HCT116 (cell line): ENCODE results near the gene SLC44A5. TPM values are rescaled to one million over a fixed set of nuclear protein-coding genes. Genes with fewer than 3 reads are reported as not detected.

Source experiments
- ATAC-seq: fragments of 200-7000 bp; cut with Tn5 transposase; 2 replicates; pipeline ENCODE4 v1.9.1; 2020; ENCODE audit warnings: mild to moderate bottlenecking, moderate library complexity
- BruUV-seq: library from RNA; stranded (reverse); fragments of 400-500 nt; replicated peaks from 2 replicates; lab custom pipeline; 2021; lab: Mats Ljungman, UMichigan
- CTCF ChIA-PET: fragments of 300-600 bp; sonication (Branson Sonifier 250); formaldehyde crosslinking; loops from one replicate; lab custom pipeline; 2021; ENCODE audit warnings: antibody characterized with exemption; lab: Charles Lee
- POLR2A ChIA-PET: fragments of 300-600, 350-600 bp; sonication (Branson Sonifier 250); formaldehyde crosslinking; loops from one replicate; lab custom pipeline; 2021; ENCODE audit warnings: antibody characterized with exemption; lab: Charles Lee
- RAD21 ChIA-PET, 2 experiments: fragments of 300-600 bp; sonication (Branson Sonifier 250); formaldehyde crosslinking; loops; one replicate each; lab custom pipeline; 2023; ENCODE audit warnings: low total read pairs in 2 of 2; ENCODE audit not compliant: uncharacterized antibody in 2 of 2, unreplicated experiment in 2 of 2, low non-redundant PET in 1 of 2; lab: Charles Lee
- DNase-seq: peaks from one replicate; pipeline ENCODE4 v3.0.0-alpha.2; 2010; ENCODE audit warnings: low read depth, low spot score
- H2AFZ ChIP-seq: fragments of 200-600 bp; shearing (Covaris generic), sonication (generic); 2 replicates; pipeline ENCODE4 v1.6.1; 2017; ENCODE audit warnings: low read depth, mixed run types, mixed read lengths, antibody characterized with exemption, low read length; ENCODE audit not compliant: poor library complexity, severe bottlenecking
- H3K27ac ChIP-seq: 2 replicates; pipeline ENCODE4 v1.5.1; 2012; ENCODE audit warnings: low read depth, low read length
- H3K27me3 ChIP-seq: fragments of 200-600 bp; sonication (generic); 2 replicates; pipeline ENCODE4 v1.6.1; 2016; ENCODE audit warnings: mixed run types, low read length, mixed read lengths; ENCODE audit not compliant: insufficient read depth
- H3K36me3 ChIP-seq, 2 experiments: fragments of 200-500 bp in 1 of 2; fragments of 200-600 bp in 1 of 2; sonication (Bioruptor generic) in 1 of 2; sonication (generic) in 1 of 2; 2 replicates each; pipeline versions ENCODE4 v1.5.1 to v1.6.1; 2014 to 2016; ENCODE audit warnings: low read length in 2 of 2, inconsistent platforms in 1 of 2, mixed read lengths in 1 of 2, mixed run types in 1 of 2; ENCODE audit not compliant: insufficient read depth in 2 of 2, control insufficient read depth in 1 of 2
- H3K4me1 ChIP-seq, 2 experiments: fragments of 200-600 bp in 1 of 2; sonication (generic) in 1 of 2; 2 replicates each; pipeline versions ENCODE4 v1.5.1 to v1.6.1; 2012 to 2017; ENCODE audit warnings: low read length in 2 of 2, inconsistent platforms in 1 of 2, mild to moderate bottlenecking in 1 of 2, mixed read lengths in 1 of 2, mixed run types in 1 of 2, moderate library complexity in 1 of 2; ENCODE audit not compliant: insufficient read depth in 2 of 2, control insufficient read depth in 1 of 2
- H3K4me2 ChIP-seq: fragments of 200-600 bp; sonication (generic); 2 replicates; pipeline ENCODE4 v1.6.1; 2017; ENCODE audit warnings: mixed run types, low read length, mixed read lengths
- H3K4me3 ChIP-seq, 2 experiments: fragments of 200-600 bp in 1 of 2; sonication (generic) in 1 of 2; replicated peaks in 1 of 2; 2 replicates each; pipeline ENCODE4 v1.5.1; 2011 to 2016; ENCODE audit warnings: low read length in 2 of 2, control low read depth in 1 of 2, low read depth in 1 of 2, mild to moderate bottlenecking in 1 of 2, mixed read lengths in 1 of 2, mixed run types in 1 of 2
- H3K79me2 ChIP-seq: fragments of 200-600 bp; sonication (generic); 2 replicates; pipeline ENCODE4 v1.6.1; 2017; ENCODE audit warnings: mild to moderate bottlenecking, mixed run types, low read length, moderate library complexity, mixed read lengths; ENCODE audit not compliant: insufficient read depth
- H3K9ac ChIP-seq: fragments of 200-600 bp; sonication (generic); 2 replicates; pipeline ENCODE4 v1.6.1; 2016; ENCODE audit warnings: low read length, mixed read lengths
- H3K9me2 ChIP-seq: fragments of 200-600 bp; sonication (generic), shearing (Covaris generic); 2 replicates; pipeline ENCODE4 v1.6.1; 2017; ENCODE audit warnings: mixed run types, mild to moderate bottlenecking, moderate library complexity; ENCODE audit not compliant: insufficient read depth
- H3K9me3 ChIP-seq, 2 experiments: fragments of 200-500 bp in 1 of 2; fragments of 200-600 bp in 1 of 2; sonication (Bioruptor generic) in 1 of 2; sonication (generic) in 1 of 2; 2 replicates each; pipeline ENCODE4 v1.6.1; 2014 to 2017; ENCODE audit warnings: low read length in 2 of 2, mixed read lengths in 2 of 2, inconsistent platforms in 1 of 2, low read depth in 1 of 2, mild to moderate bottlenecking in 1 of 2, mixed run types in 1 of 2, moderate library complexity in 1 of 2; ENCODE audit not compliant: control insufficient read depth in 1 of 2, insufficient read depth in 1 of 2
- H4K20me1 ChIP-seq: fragments of 200-600 bp; sonication (generic), shearing (Covaris generic); 2 replicates; pipeline ENCODE4 v1.6.1; 2017; ENCODE audit warnings: mixed run types, mild to moderate bottlenecking, moderate library complexity; ENCODE audit not compliant: insufficient read depth
- CEBPB ChIP-seq: IDR thresholded peaks from 2 replicates; pipeline ENCODE4 v1.6.1; 2012; ENCODE audit warnings: low read depth
- ELF1 ChIP-seq: IDR thresholded peaks from 2 replicates; pipeline ENCODE4 v1.6.1; 2012; ENCODE audit warnings: low read depth, borderline replicate concordance
- FOSL1 ChIP-seq: IDR thresholded peaks from 2 replicates; pipeline ENCODE4 v1.6.1; 2012; ENCODE audit warnings: low read depth
- POLR2AphosphoS5 ChIP-seq: IDR thresholded peaks from 2 replicates; pipeline ENCODE4 v1.6.1; 2011; ENCODE audit warnings: mild to moderate bottlenecking, low read depth, low read length, moderate library complexity
- SP1 ChIP-seq: IDR thresholded peaks from 2 replicates; pipeline ENCODE4 v1.6.1; 2012; ENCODE audit warnings: low read depth
- SRF ChIP-seq: IDR thresholded peaks from 2 replicates; pipeline ENCODE4 v1.6.1; 2012; ENCODE audit warnings: low read depth
- TCF7L2 ChIP-seq: IDR thresholded peaks from 2 replicates; pipeline ENCODE4 v1.7.0; 2011; ENCODE audit warnings: borderline replicate concordance, inconsistent platforms; ENCODE audit not compliant: insufficient read depth, insufficient read length; ENCODE audit errors: extremely low read depth
- YY1 ChIP-seq: IDR thresholded peaks from 2 replicates; pipeline ENCODE4 v1.6.1; 2011; ENCODE audit warnings: low read length, low read depth, moderate library complexity, mild to moderate bottlenecking; ENCODE audit not compliant: insufficient replicate concordance; ENCODE audit errors: extremely low read depth
- ZFX ChIP-seq: fragments of 450-650 bp; IDR thresholded peaks from 2 replicates; pipeline ENCODE4 v1.6.1; 2017
- intact Hi-C: fragments of 100-400 bp; cut with micrococcal nuclease; formaldehyde crosslinking; loops from 2 replicates; pipeline ENCODE4 v1.10.0; 2022
- total RNA-seq: library from RNA; stranded (reverse); gene quantifications from one replicate; pipeline ENCODE4 v1.2.1, GENCODE V29; 2021; ENCODE audit not compliant: unreplicated experiment
- TF ChIP-seq, protein P1 (sequence below): IDR thresholded peaks from 2 replicates; pipeline ENCODE4 v1.6.1; 2012
- TF ChIP-seq, protein P2 (sequence below): IDR thresholded peaks from 2 replicates; pipeline ENCODE4 v1.6.1; 2012; ENCODE audit warnings: low read depth
- TF ChIP-seq, protein P3 (sequence below), 3 experiments: fragments of 200-600 bp in 1 of 3; sonication (generic) in 1 of 3; IDR thresholded peaks in 2 of 3; conservative IDR thresholded peaks in 1 of 3; 2 replicates each; pipeline ENCODE4 v1.5.1; 2012 to 2017; ENCODE audit warnings: low read depth in 2 of 3, low read length in 2 of 3, antibody characterized with exemption in 1 of 3, borderline replicate concordance in 1 of 3, control low read depth in 1 of 3, mild to moderate bottlenecking in 1 of 3, mixed read lengths in 1 of 3, mixed run types in 1 of 3, moderate library complexity in 1 of 3; ENCODE audit not compliant: insufficient read depth in 1 of 3

SLC44A5 gene
- total RNA-seq, 1 experiment from 2014 or later, result 2.4 TPM

DNA sequence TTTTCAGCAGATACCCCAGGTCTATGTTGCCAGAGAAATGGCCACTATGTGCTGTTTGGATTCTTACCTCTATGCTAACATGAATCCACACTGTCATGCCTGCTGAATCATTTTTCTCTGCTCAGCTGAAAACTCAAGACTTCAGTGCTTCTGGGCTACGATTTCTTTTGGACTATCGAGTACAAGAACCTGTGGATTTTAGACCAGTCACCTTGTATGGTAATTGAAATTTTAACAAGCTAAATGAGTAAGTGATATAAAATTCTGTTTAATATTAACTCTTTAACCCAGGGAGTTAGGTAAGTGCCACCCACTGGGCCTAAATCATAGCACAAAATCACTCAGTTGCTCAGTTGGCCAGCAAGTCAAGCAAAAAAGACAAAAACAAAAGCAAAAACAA, 440.9 kb downstream of the SLC44A5 start:
- Histone ChIP-seq H3K79me2 (no peaks in the 10 kb centered on the region), H4K20me1 (no peaks in the 10 kb centered on the region), H3K9me2 (no peaks in the 10 kb centered on the region), H3K9ac (no peak overlapping the region), H3K27ac (no peak overlapping the region), H3K4me2 (no peak overlapping the region), H3K4me1 (no peaks in the 10 kb centered on the region), H3K27me3 (peaks cover 36% of the 10 kb centered on the region), H3K36me3 (no peaks in the 10 kb centered on the region), H3K4me3 (no peak overlapping the region), H2AFZ (no peak overlapping the region), H3K9me3 (no peaks in the 10 kb centered on the region)
- intact Hi-C loops, result no loop called here
- no peak for DNase-seq
- ChIA-PET RAD21 (no interaction called here), CTCF (no interaction called here), POLR2A (no interaction called here)
- BruUV-seq, result no TSS peak
- no peak for ATAC-seq
- TF ChIP-seq SRF (no peak), FOSL1 (no peak)
- TF ChIP-seq, protein P1, sequence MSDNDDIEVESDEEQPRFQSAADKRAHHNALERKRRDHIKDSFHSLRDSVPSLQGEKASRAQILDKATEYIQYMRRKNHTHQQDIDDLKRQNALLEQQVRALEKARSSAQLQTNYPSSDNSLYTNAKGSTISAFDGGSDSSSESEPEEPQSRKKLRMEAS, result no peak
- TF ChIP-seq, protein P2, sequence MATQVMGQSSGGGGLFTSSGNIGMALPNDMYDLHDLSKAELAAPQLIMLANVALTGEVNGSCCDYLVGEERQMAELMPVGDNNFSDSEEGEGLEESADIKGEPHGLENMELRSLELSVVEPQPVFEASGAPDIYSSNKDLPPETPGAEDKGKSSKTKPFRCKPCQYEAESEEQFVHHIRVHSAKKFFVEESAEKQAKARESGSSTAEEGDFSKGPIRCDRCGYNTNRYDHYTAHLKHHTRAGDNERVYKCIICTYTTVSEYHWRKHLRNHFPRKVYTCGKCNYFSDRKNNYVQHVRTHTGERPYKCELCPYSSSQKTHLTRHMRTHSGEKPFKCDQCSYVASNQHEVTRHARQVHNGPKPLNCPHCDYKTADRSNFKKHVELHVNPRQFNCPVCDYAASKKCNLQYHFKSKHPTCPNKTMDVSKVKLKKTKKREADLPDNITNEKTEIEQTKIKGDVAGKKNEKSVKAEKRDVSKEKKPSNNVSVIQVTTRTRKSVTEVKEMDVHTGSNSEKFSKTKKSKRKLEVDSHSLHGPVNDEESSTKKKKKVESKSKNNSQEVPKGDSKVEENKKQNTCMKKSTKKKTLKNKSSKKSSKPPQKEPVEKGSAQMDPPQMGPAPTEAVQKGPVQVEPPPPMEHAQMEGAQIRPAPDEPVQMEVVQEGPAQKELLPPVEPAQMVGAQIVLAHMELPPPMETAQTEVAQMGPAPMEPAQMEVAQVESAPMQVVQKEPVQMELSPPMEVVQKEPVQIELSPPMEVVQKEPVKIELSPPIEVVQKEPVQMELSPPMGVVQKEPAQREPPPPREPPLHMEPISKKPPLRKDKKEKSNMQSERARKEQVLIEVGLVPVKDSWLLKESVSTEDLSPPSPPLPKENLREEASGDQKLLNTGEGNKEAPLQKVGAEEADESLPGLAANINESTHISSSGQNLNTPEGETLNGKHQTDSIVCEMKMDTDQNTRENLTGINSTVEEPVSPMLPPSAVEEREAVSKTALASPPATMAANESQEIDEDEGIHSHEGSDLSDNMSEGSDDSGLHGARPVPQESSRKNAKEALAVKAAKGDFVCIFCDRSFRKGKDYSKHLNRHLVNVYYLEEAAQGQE, result no peak
- TF ChIP-seq, all 23 proteins: peak for 0

DNA sequence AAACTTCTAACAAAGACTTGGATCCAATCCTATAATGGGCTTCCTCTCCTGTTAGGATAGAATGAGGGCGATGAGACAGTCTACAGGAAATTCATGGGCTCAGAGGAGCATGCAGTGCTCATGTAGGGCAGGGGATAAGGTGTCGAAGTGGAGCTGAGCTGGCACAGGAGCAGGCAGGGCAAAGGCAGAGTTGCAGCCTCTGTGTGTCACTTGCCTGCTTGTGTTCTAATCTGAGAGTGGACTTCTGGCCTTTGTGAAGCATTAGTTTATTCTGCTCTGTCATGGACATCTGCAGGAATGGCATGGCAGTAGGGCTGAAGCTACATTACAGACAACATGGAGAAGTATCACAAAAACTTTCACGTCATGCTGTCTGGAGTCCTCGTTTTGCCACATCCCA, 444.1 kb downstream of the SLC44A5 start:
- peaks cover 41% of the 10 kb centered on the region for H3K27me3 ChIP-seq
- H3K9me3 ChIP-seq, result no peaks in the 10 kb centered on the region
- ChIA-PET POLR2A (no interaction called here), RAD21 (no interaction called here), CTCF (no interaction called here)
- BruUV-seq, result no TSS peak
- intact Hi-C loops, result no loop called here
- no peaks in the 10 kb centered on the region for H3K9me2 ChIP-seq
- no peak overlapping the region for H3K4me2 ChIP-seq
- no peaks in the 10 kb centered on the region for H4K20me1 ChIP-seq
- H2AFZ ChIP-seq, result no peak overlapping the region
- H3K9ac ChIP-seq, result no peak overlapping the region
- no peaks in the 10 kb centered on the region for H3K36me3 ChIP-seq
- H3K4me3 ChIP-seq, result no peak overlapping the region
- no peaks in the 10 kb centered on the region for H3K79me2 ChIP-seq
- no peak for ATAC-seq
- H3K4me1 ChIP-seq, result no peaks in the 10 kb centered on the region
- DNase-seq, result no peak
- no peak overlapping the region for H3K27ac ChIP-seq
- TF ChIP-seq YY1 (no peak), SP1 (no peak), TCF7L2 (no peak), FOSL1 (no peak), POLR2AphosphoS5 (no peak), ZFX (no peak), CEBPB (no peak), ELF1 (no peak)
- TF ChIP-seq, protein P3, sequence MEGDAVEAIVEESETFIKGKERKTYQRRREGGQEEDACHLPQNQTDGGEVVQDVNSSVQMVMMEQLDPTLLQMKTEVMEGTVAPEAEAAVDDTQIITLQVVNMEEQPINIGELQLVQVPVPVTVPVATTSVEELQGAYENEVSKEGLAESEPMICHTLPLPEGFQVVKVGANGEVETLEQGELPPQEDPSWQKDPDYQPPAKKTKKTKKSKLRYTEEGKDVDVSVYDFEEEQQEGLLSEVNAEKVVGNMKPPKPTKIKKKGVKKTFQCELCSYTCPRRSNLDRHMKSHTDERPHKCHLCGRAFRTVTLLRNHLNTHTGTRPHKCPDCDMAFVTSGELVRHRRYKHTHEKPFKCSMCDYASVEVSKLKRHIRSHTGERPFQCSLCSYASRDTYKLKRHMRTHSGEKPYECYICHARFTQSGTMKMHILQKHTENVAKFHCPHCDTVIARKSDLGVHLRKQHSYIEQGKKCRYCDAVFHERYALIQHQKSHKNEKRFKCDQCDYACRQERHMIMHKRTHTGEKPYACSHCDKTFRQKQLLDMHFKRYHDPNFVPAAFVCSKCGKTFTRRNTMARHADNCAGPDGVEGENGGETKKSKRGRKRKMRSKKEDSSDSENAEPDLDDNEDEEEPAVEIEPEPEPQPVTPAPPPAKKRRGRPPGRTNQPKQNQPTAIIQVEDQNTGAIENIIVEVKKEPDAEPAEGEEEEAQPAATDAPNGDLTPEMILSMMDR (IDR thresholded peaks at IDR 0.05 in 2 of 3, conservative IDR thresholded peaks at IDR 0.05 in 1 of 3; ENCODE audit: borderline replicate concordance in 1 of 3, insufficient read depth in 1 of 3, low read depth in 2 of 3, low read length in 2 of 3), result no peak
